Stimulated activated CD4-positive, alpha-beta T cell treated with anti-CD3 and anti-CD28 coated beads, Interleukin-1b, Interleukin-23, amount 100 ng/mL, for 24 hours (primary cell): ENCODE data around the gene ANKRD33.

Experiments used
- DNase-seq, 4 experiments: peaks; one replicate each; pipeline ENCODE4 v3.0.0-alpha.2; 2020; ENCODE audit warnings: low read depth in 4 of 4, low spot score in 1 of 4

ANKRD33 gene

GRCh38 chr12:51887476-51888315, at the start of gene ANKRD33:
Gene ANKRD33 (plus strand): TSS chr12:51888103. CDS start chr12:51888187, 84 bp downstream.
- no peak for DNase-seq

- no peak for DNase-seq
Observed at GRCh38 chr12:51838762-51839161, 49.1 kb upstream of the ANKRD33 start.

- no peak for DNase-seq
Observed at GRCh38 chr12:51839310-51839947, 48.5 kb upstream of the ANKRD33 start.

GRCh38 chr12:51840966-51841365, 46.9 kb upstream of the ANKRD33 start:
- no peak for DNase-seq

- no peak for DNase-seq
Observed at GRCh38 chr12:51841727-51842126, 46.2 kb upstream of the ANKRD33 start.

GRCh38 chr12:51844854-51845253, 43.0 kb upstream of the ANKRD33 start:
- DNase-seq, result no peak

- no peak for DNase-seq
Observed at GRCh38 chr12:51845482-51845881, 42.4 kb upstream of the ANKRD33 start.

- no peak for DNase-seq
Observed at GRCh38 chr12:51846271-51846691, 41.6 kb upstream of the ANKRD33 start.

- DNase-seq, result peak in 3 of 4 experiments; percentile 27 to 46 (median 28)
Observed at GRCh38 chr12:51846911-51847642, 40.8 kb upstream of the ANKRD33 start.

GRCh38 chr12:51847643-51848325, 40.1 kb upstream of the ANKRD33 start:
- DNase-seq, result no peak

GRCh38 chr12:51848326-51848727, 39.6 kb upstream of the ANKRD33 start, which contains the start of gene FIGNL2:
Gene FIGNL2 (minus strand): TSS chr12:51848718. CDS start chr12:51822413, 26,305 bp downstream.
- DNase-seq, result no peak

- DNase-seq, result no peak
Observed at GRCh38 chr12:51848841-51849735, 38.8 kb upstream of the ANKRD33 start.

- DNase-seq, result no peak
Observed at GRCh38 chr12:51850081-51850964, 37.6 kb upstream of the ANKRD33 start.

GRCh38 chr12:51850965-51851299, 37.0 kb upstream of the ANKRD33 start:
- DNase-seq, result no peak

- no peak for DNase-seq
Observed at GRCh38 chr12:51851413-51852124, 36.3 kb upstream of the ANKRD33 start.

- no peak for DNase-seq
Observed at GRCh38 chr12:51852404-51853137, 35.3 kb upstream of the ANKRD33 start.

- DNase-seq, result no peak
Observed at GRCh38 chr12:51855586-51856428, 32.1 kb upstream of the ANKRD33 start.
